ENCODE results near the gene PIK3R3. TPM values are rescaled to one million over a fixed set of nuclear protein-coding genes. Genes with fewer than 3 reads are reported as not detected.
"Not testable (repeated sequence)": the region's sequence is repeated elsewhere in the genome, so short reads cannot be mapped to it uniquely, and the experiment has no call there.

Gene PIK3R3
- polyA plus RNA-seq, 2 donors, result 1.3 to 2.6 TPM

- Histone ChIP-seq H3K27ac (ENCODE audit: low read depth in 2 of 2, low read length in 1 of 2) (no peak overlapping the region), H3K27me3 (ENCODE audit: control insufficient read depth in 1 of 2, insufficient read depth in 2 of 2, low read length in 2 of 2) (no peaks in the 10 kb centered on the region), H3K4me1 (ENCODE audit: control insufficient read depth in 2 of 2, insufficient read depth in 2 of 2, low read length in 1 of 2) (no peaks in the 10 kb centered on the region), H3K36me3 (ENCODE audit: control insufficient read depth in 2 of 2, insufficient read depth in 2 of 2, low read length in 1 of 2) (no peaks in the 10 kb centered on the region), H3K4me3 (ENCODE audit: low read depth in 1 of 2, low read length in 2 of 2) (no peak overlapping the region), H3K9me3 (ENCODE audit: control insufficient read depth in 2 of 2, insufficient read depth in 1 of 2, low read depth in 1 of 2, low read length in 1 of 2) (no peaks in the 10 kb centered on the region)
- WGBS, 2 donors, result 92 to 95% methylated on average over 3 of the region's 3 CpGs
Observed at GRCh38 chr1:46057781-46058180, 74.6 kb downstream of the PIK3R3 start.

GRCh38 chr1:46057215-46057614 is 75.2 kb downstream of the PIK3R3 start:
- not testable (repeated sequence) for H3K27me3 ChIP-seq (ENCODE audit: control insufficient read depth in 1 of 2, insufficient read depth in 2 of 2, low read length in 2 of 2); H3K4me1 ChIP-seq (ENCODE audit: control insufficient read depth in 2 of 2, insufficient read depth in 2 of 2, low read length in 1 of 2); H3K36me3 ChIP-seq (ENCODE audit: control insufficient read depth in 2 of 2, insufficient read depth in 2 of 2, low read length in 1 of 2); H3K9me3 ChIP-seq (ENCODE audit: control insufficient read depth in 2 of 2, insufficient read depth in 1 of 2, low read depth in 1 of 2, low read length in 1 of 2); H3K4me3 ChIP-seq (ENCODE audit: low read depth in 1 of 2, low read length in 2 of 2); H3K27ac ChIP-seq (ENCODE audit: low read depth in 2 of 2, low read length in 1 of 2)
- WGBS, 2 donors, result 82 to 85% methylated on average over 4 of the region's 4 CpGs

GRCh38 chr1:46056325-46056724 is 76.1 kb downstream of the PIK3R3 start:
- Histone ChIP-seq H3K36me3 (ENCODE audit: control insufficient read depth in 2 of 2, insufficient read depth in 2 of 2, low read length in 1 of 2) (no peaks in the 10 kb centered on the region), H3K4me1 (ENCODE audit: control insufficient read depth in 2 of 2, insufficient read depth in 2 of 2, low read length in 1 of 2) (no peaks in the 10 kb centered on the region), H3K27ac (ENCODE audit: low read depth in 2 of 2, low read length in 1 of 2) (no peak overlapping the region), H3K4me3 (ENCODE audit: low read depth in 1 of 2, low read length in 2 of 2) (no peak overlapping the region), H3K9me3 (ENCODE audit: control insufficient read depth in 2 of 2, insufficient read depth in 1 of 2, low read depth in 1 of 2, low read length in 1 of 2) (no peaks in the 10 kb centered on the region), H3K27me3 (ENCODE audit: control insufficient read depth in 1 of 2, insufficient read depth in 2 of 2, low read length in 2 of 2) (no peaks in the 10 kb centered on the region)
- WGBS, 2 donors, result 94% methylated on average over 5 of the region's 5 CpGs

- H3K9me3 ChIP-seq (ENCODE audit: control insufficient read depth in 2 of 2, insufficient read depth in 1 of 2, low read depth in 1 of 2, low read length in 1 of 2), result no peaks in the 10 kb centered on the region
- no peaks in the 10 kb centered on the region for H3K27me3 ChIP-seq (ENCODE audit: control insufficient read depth in 1 of 2, insufficient read depth in 2 of 2, low read length in 2 of 2)
- no peak overlapping the region for H3K4me3 ChIP-seq (ENCODE audit: low read depth in 1 of 2, low read length in 2 of 2)
- H3K36me3 ChIP-seq (ENCODE audit: control insufficient read depth in 2 of 2, insufficient read depth in 2 of 2, low read length in 1 of 2), result no peaks in the 10 kb centered on the region
- H3K4me1 ChIP-seq (ENCODE audit: control insufficient read depth in 2 of 2, insufficient read depth in 2 of 2, low read length in 1 of 2), result no peaks in the 10 kb centered on the region
- no peak overlapping the region for H3K27ac ChIP-seq (ENCODE audit: low read depth in 2 of 2, low read length in 1 of 2)
- WGBS, 2 donors, result 72 to 74% methylated on average over 2 of the region's 2 CpGs
Observed at GRCh38 chr1:46053734-46054133, 78.7 kb downstream of the PIK3R3 start.

GRCh38 chr1:46044116-46044515 is 88.3 kb downstream of the PIK3R3 start:
- 79 to 92% methylated on average over 5 of the region's 5 CpGs for WGBS, 2 donors

GRCh38 chr1:46043458-46044017 is 88.9 kb downstream of the PIK3R3 start:
- WGBS, 2 donors, result 70 to 74% methylated on average over 11 of the region's 11 CpGs
- Histone ChIP-seq H3K27me3 (ENCODE audit: control insufficient read depth in 1 of 2, insufficient read depth in 2 of 2, low read length in 2 of 2) (no peaks in the 10 kb centered on the region), H3K4me3 (ENCODE audit: low read depth in 1 of 2, low read length in 2 of 2) (no peak overlapping the region), H3K9me3 (ENCODE audit: control insufficient read depth in 2 of 2, insufficient read depth in 1 of 2, low read depth in 1 of 2, low read length in 1 of 2) (no peaks in the 10 kb centered on the region), H3K36me3 (ENCODE audit: control insufficient read depth in 2 of 2, insufficient read depth in 2 of 2, low read length in 1 of 2) (no peaks in the 10 kb centered on the region), H3K27ac (ENCODE audit: low read depth in 2 of 2, low read length in 1 of 2) (no peak overlapping the region), H3K4me1 (ENCODE audit: control insufficient read depth in 2 of 2, insufficient read depth in 2 of 2, low read length in 1 of 2) (no peaks in the 10 kb centered on the region)

More at GRCh38 chr1:46044116-46044515, 88.3 kb downstream of the PIK3R3 start:
- Histone ChIP-seq H3K27me3 (ENCODE audit: control insufficient read depth in 1 of 2, insufficient read depth in 2 of 2, low read length in 2 of 2) (no peaks in the 10 kb centered on the region), H3K27ac (ENCODE audit: low read depth in 2 of 2, low read length in 1 of 2) (no peak overlapping the region), H3K9me3 (ENCODE audit: control insufficient read depth in 2 of 2, insufficient read depth in 1 of 2, low read depth in 1 of 2, low read length in 1 of 2) (no peaks in the 10 kb centered on the region), H3K4me3 (ENCODE audit: low read depth in 1 of 2, low read length in 2 of 2) (no peak overlapping the region), H3K36me3 (ENCODE audit: control insufficient read depth in 2 of 2, insufficient read depth in 2 of 2, low read length in 1 of 2) (no peaks in the 10 kb centered on the region), H3K4me1 (ENCODE audit: control insufficient read depth in 2 of 2, insufficient read depth in 2 of 2, low read length in 1 of 2) (no peaks in the 10 kb centered on the region)

- H3K9me3 ChIP-seq (ENCODE audit: control insufficient read depth in 2 of 2, insufficient read depth in 1 of 2, low read depth in 1 of 2, low read length in 1 of 2), result no peaks in the 10 kb centered on the region
- no peaks in the 10 kb centered on the region for H3K4me1 ChIP-seq (ENCODE audit: control insufficient read depth in 2 of 2, insufficient read depth in 2 of 2, low read length in 1 of 2)
- H3K27ac ChIP-seq (ENCODE audit: low read depth in 2 of 2, low read length in 1 of 2), result no peak overlapping the region
- no peaks in the 10 kb centered on the region for H3K36me3 ChIP-seq (ENCODE audit: control insufficient read depth in 2 of 2, insufficient read depth in 2 of 2, low read length in 1 of 2)
- H3K27me3 ChIP-seq (ENCODE audit: control insufficient read depth in 1 of 2, insufficient read depth in 2 of 2, low read length in 2 of 2), result no peaks in the 10 kb centered on the region
- no peak overlapping the region for H3K4me3 ChIP-seq (ENCODE audit: low read depth in 1 of 2, low read length in 2 of 2)
Observed at GRCh38 chr1:46041974-46042373, 90.5 kb downstream of the PIK3R3 start.

GRCh38 chr1:46041551-46041950 is 90.9 kb downstream of the PIK3R3 start:
- no peaks in the 10 kb centered on the region for H3K36me3 ChIP-seq (ENCODE audit: control insufficient read depth in 2 of 2, insufficient read depth in 2 of 2, low read length in 1 of 2)
- WGBS, 2 donors, result 83 to 94% methylated on average over 2 of the region's 2 CpGs
- no peaks in the 10 kb centered on the region for H3K27me3 ChIP-seq (ENCODE audit: control insufficient read depth in 1 of 2, insufficient read depth in 2 of 2, low read length in 2 of 2)
- H3K4me1 ChIP-seq (ENCODE audit: control insufficient read depth in 2 of 2, insufficient read depth in 2 of 2, low read length in 1 of 2), result no peaks in the 10 kb centered on the region
- no peaks in the 10 kb centered on the region for H3K9me3 ChIP-seq (ENCODE audit: control insufficient read depth in 2 of 2, insufficient read depth in 1 of 2, low read depth in 1 of 2, low read length in 1 of 2)
- no peak overlapping the region for H3K27ac ChIP-seq (ENCODE audit: low read depth in 2 of 2, low read length in 1 of 2)
- H3K4me3 ChIP-seq (ENCODE audit: low read depth in 1 of 2, low read length in 2 of 2), result no peak overlapping the region

- Histone ChIP-seq H3K27me3 (ENCODE audit: control insufficient read depth in 1 of 2, insufficient read depth in 2 of 2, low read length in 2 of 2) (no peaks in the 10 kb centered on the region), H3K9me3 (ENCODE audit: control insufficient read depth in 2 of 2, insufficient read depth in 1 of 2, low read depth in 1 of 2, low read length in 1 of 2) (no peaks in the 10 kb centered on the region), H3K36me3 (ENCODE audit: control insufficient read depth in 2 of 2, insufficient read depth in 2 of 2, low read length in 1 of 2) (peaks cover 0 to 5% of the 10 kb centered on the region in 2 donors), H3K4me1 (ENCODE audit: control insufficient read depth in 2 of 2, insufficient read depth in 2 of 2, low read length in 1 of 2) (no peaks in the 10 kb centered on the region), H3K4me3 (ENCODE audit: low read depth in 1 of 2, low read length in 2 of 2) (no peak overlapping the region), H3K27ac (ENCODE audit: low read depth in 2 of 2, low read length in 1 of 2) (no peak overlapping the region)
- 25 to 37% methylated on average over 4 of the region's 4 CpGs for WGBS, 2 donors
Observed at GRCh38 chr1:46039571-46040052, 92.8 kb downstream of the PIK3R3 start.

Measured in esophagus (tissue), 2 donors.